ENCODE data around the gene RAB34. TPM values are rescaled to one million over a fixed set of nuclear protein-coding genes. Genes with fewer than 3 reads are reported as not detected.

RAB34 gene
- total and polyA plus RNA-seq, 2 donors (not counting 3 experiments of a cell fraction or from before 2014, with no cell fraction given): 62.3 to 113 TPM

GRCh38 chr17:28685366-28685765, 32.3 kb downstream of the RAB34 start:
- H3K9me1 ChIP-seq (replicated peaks; ENCODE audit: control insufficient read depth, extremely low read depth, insufficient read depth, low read length): no peaks in the 10 kb centered on the region
- no TSS peak for BruUV-seq (replicated peaks)
- FAIRE-seq: no peak
- H3K27ac ChIP-seq (ENCODE audit: insufficient read depth, low read depth, low read length): no peak overlapping the region
- no peak for TF ChIP-seq EZH2 (IDR thresholded peaks at IDR 0.05; ENCODE audit: borderline replicate concordance, low read depth, low read length, severe bottlenecking)
- no peak for TF ChIP-seq FOS (IDR thresholded peaks at IDR 0.05; ENCODE audit: borderline replicate concordance, insufficient read depth, low read length)
- TF ChIP-seq POLR2A (IDR thresholded peaks at IDR 0.05; ENCODE audit: low read depth, low read length): no peak
- TF ChIP-seq POLR2AphosphoS5 (IDR thresholded peaks at IDR 0.05; ENCODE audit: insufficient read depth, low read depth, low read length): no peak
- peaks cover 44 to 69% of the 10 kb centered on the region in 2 experiments for H3K36me3 ChIP-seq (ENCODE audit: control insufficient read depth in 2 of 2, extremely low read depth in 1 of 2, insufficient read depth in 2 of 2, low read length in 2 of 2)
- dilution Hi-C loops (cut with MboI; ENCODE audit: extremely low pct_ligation_motif_present, low sequenced_read_pairs) (no loop called here), intact Hi-C loops (cut with micrococcal nuclease) (no loop called here)
- H3K9ac ChIP-seq (replicated peaks; ENCODE audit: extremely low read depth, insufficient read depth, low read length): no peak overlapping the region
- no peak overlapping the region for H2AFZ ChIP-seq (ENCODE audit: low read depth, low read length)
- ChIA-PET POLR2A (no interaction called here), CTCF (no interaction called here)
- no peaks in the 10 kb centered on the region for H3K9me3 ChIP-seq (replicated peaks; ENCODE audit: control insufficient read depth, insufficient read depth, low read length)
- H3K27me3 ChIP-seq (ENCODE audit: control insufficient read depth in 2 of 2, insufficient read depth in 2 of 2, low read length in 2 of 2): no peaks in the 10 kb centered on the region
- no peaks in the 10 kb centered on the region for H3K4me1 ChIP-seq (ENCODE audit: control insufficient read depth, extremely low read depth, insufficient read depth, low read length)
- H3K4me2 ChIP-seq (ENCODE audit: insufficient read depth, low read length): no peak overlapping the region
- H3K4me3 ChIP-seq (replicated peaks in 1 of 3; ENCODE audit: insufficient read depth in 1 of 3, low read depth in 1 of 3, low read length in 3 of 3): no peak overlapping the region
- H4K20me1 ChIP-seq (replicated peaks; ENCODE audit: control insufficient read depth, extremely low read depth, insufficient read depth, low read length): no peaks in the 10 kb centered on the region
- H3K79me2 ChIP-seq (ENCODE audit: control insufficient read depth, insufficient read depth, low read length): no peaks in the 10 kb centered on the region
- no peak for DNase-seq (ENCODE audit: low read depth, low spot score)

GRCh38 chr17:28684963-28685362, 32.7 kb downstream of the RAB34 start:
- H2AFZ ChIP-seq (ENCODE audit: low read depth, low read length): no peak overlapping the region
- H4K20me1 ChIP-seq (replicated peaks; ENCODE audit: control insufficient read depth, extremely low read depth, insufficient read depth, low read length): no peaks in the 10 kb centered on the region
- H3K4me3 ChIP-seq (replicated peaks in 1 of 3; ENCODE audit: insufficient read depth in 1 of 3, low read depth in 1 of 3, low read length in 3 of 3): no peak overlapping the region
- intact Hi-C loops (cut with micrococcal nuclease) (no loop called here), dilution Hi-C loops (cut with MboI; ENCODE audit: extremely low pct_ligation_motif_present, low sequenced_read_pairs) (no loop called here)
- no peaks in the 10 kb centered on the region for H3K79me2 ChIP-seq (ENCODE audit: control insufficient read depth, insufficient read depth, low read length)
- H3K9me3 ChIP-seq (replicated peaks; ENCODE audit: control insufficient read depth, insufficient read depth, low read length): no peaks in the 10 kb centered on the region
- no peaks in the 10 kb centered on the region for H3K9me1 ChIP-seq (replicated peaks; ENCODE audit: control insufficient read depth, extremely low read depth, insufficient read depth, low read length)
- no TSS peak for BruUV-seq (replicated peaks)
- peaks cover 44 to 66% of the 10 kb centered on the region in 2 experiments for H3K36me3 ChIP-seq (ENCODE audit: control insufficient read depth in 2 of 2, extremely low read depth in 1 of 2, insufficient read depth in 2 of 2, low read length in 2 of 2)
- H3K9ac ChIP-seq (replicated peaks; ENCODE audit: extremely low read depth, insufficient read depth, low read length): no peak overlapping the region
- H3K27ac ChIP-seq (ENCODE audit: insufficient read depth, low read depth, low read length): no peak overlapping the region
- no peak for FAIRE-seq
- DNase-seq (ENCODE audit: low read depth, low spot score): no peak
- no peak for TF ChIP-seq POLR2A (IDR thresholded peaks at IDR 0.05; ENCODE audit: low read depth, low read length)
- TF ChIP-seq GATA2 (IDR thresholded peaks at IDR 0.05; ENCODE audit: insufficient read depth, insufficient read length, low read depth, low read length): no peak
- no peak for TF ChIP-seq CTCF (IDR thresholded peaks at IDR 0.05; ENCODE audit: extremely low read depth in 1 of 2, insufficient read depth in 1 of 2, low read depth in 1 of 2, low read length in 2 of 2)
- no peak for TF ChIP-seq FOS (IDR thresholded peaks at IDR 0.05; ENCODE audit: borderline replicate concordance, insufficient read depth, low read length)
- no peak for TF ChIP-seq JUN (IDR thresholded peaks at IDR 0.05; ENCODE audit: borderline replicate concordance, insufficient read depth, insufficient read length, low read depth)
- TF ChIP-seq POLR2AphosphoS5 (IDR thresholded peaks at IDR 0.05; ENCODE audit: insufficient read depth, low read depth, low read length): no peak
- H3K4me2 ChIP-seq (ENCODE audit: insufficient read depth, low read length): no peak overlapping the region
- ChIA-PET CTCF (no interaction called here), POLR2A (no interaction called here)
- H3K4me1 ChIP-seq (ENCODE audit: control insufficient read depth, extremely low read depth, insufficient read depth, low read length): no peaks in the 10 kb centered on the region
- H3K27me3 ChIP-seq (ENCODE audit: control insufficient read depth in 2 of 2, insufficient read depth in 2 of 2, low read length in 2 of 2): no peaks in the 10 kb centered on the region

All from endothelial cell of umbilical vein (primary cell).